Endothelial cell (in vitro differentiated cells): Measurements from ENCODE around the gene EHD2. TPM values are rescaled to one million over a fixed set of nuclear protein-coding genes. Genes with fewer than 3 reads are reported as not detected.

ENCODE experiments used
- DNase-seq: peaks from one replicate; pipeline ENCODE4 v3.0.0; 2021; ENCODE audit warnings: low spot score
- H3K27ac Mint-ChIP-seq: one replicate; pipeline ENCODE4 v1.8.0; 2021; ENCODE audit warnings: mixed read lengths, inconsistent platforms; ENCODE audit not compliant: unreplicated experiment
- H3K27me3 Mint-ChIP-seq: one replicate; pipeline ENCODE4 v1.8.0; 2021; ENCODE audit warnings: mild to moderate bottlenecking, moderate library complexity, mixed read lengths, inconsistent platforms; ENCODE audit not compliant: unreplicated experiment
- H3K36me3 Mint-ChIP-seq: one replicate; pipeline ENCODE4 v1.8.0; 2021; ENCODE audit warnings: mild to moderate bottlenecking, low read depth, mixed read lengths, inconsistent platforms; ENCODE audit not compliant: unreplicated experiment
- H3K4me1 Mint-ChIP-seq: one replicate; pipeline ENCODE4 v1.8.0; 2021; ENCODE audit warnings: mild to moderate bottlenecking, mixed read lengths, inconsistent platforms; ENCODE audit not compliant: unreplicated experiment
- H3K4me3 Mint-ChIP-seq: one replicate; pipeline ENCODE4 v1.8.0; 2021; ENCODE audit warnings: mild to moderate bottlenecking, mixed read lengths, inconsistent platforms; ENCODE audit not compliant: unreplicated experiment
- H3K9me3 Mint-ChIP-seq: one replicate; pipeline ENCODE4 v1.8.0; 2021; ENCODE audit warnings: mixed read lengths, inconsistent platforms; ENCODE audit not compliant: unreplicated experiment
- CTCF ChIP-seq: fragments of 200-600 bp; sonication (generic); IDR thresholded peaks from one replicate; pipeline ENCODE4 v1.5.0; 2021; ENCODE audit warnings: antibody characterized with exemption; ENCODE audit not compliant: unreplicated experiment
- total RNA-seq: library from RNA; stranded (reverse); fragmentation: NEBNext Ultra II Directional; extraction: Animal tissue kit (Norgen Biotek cat#: 25700); gene quantifications from one replicate; pipeline ENCODE4 v1.2.1, GENCODE V29; 2021; ENCODE audit not compliant: unreplicated experiment

Gene EHD2
- total RNA-seq, 1 donor from 2014 or later = 81.5 TPM

DNA sequence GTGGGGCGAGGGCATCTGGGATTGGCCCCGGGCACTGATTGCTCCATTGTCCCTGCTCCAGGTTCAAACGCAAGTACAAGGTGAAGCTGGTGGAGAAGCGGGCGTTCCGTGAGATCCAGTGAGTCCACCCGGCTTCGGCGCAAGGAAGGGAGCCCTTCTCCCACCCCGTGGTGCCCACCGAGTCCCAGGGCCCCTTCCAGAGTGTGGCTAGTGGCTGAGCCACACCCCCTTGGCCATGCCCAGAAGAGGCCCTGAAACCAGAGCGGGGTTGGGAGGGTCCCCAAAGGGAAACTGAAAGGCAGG lies 43.4 kb downstream of the EHD2 start:
- no peak for TF ChIP-seq CTCF
- no peak for DNase-seq
- H3K9me3 Mint-ChIP-seq = no peaks in the 10 kb centered on the region
- no peak overlapping the region for H3K4me3 Mint-ChIP-seq
- H3K27me3 Mint-ChIP-seq = peaks cover 14% of the 10 kb centered on the region
- H3K36me3 Mint-ChIP-seq = peaks cover 38% of the 10 kb centered on the region
- H3K27ac Mint-ChIP-seq = no peak overlapping the region
- no peaks in the 10 kb centered on the region for H3K4me1 Mint-ChIP-seq

- Mint-ChIP-seq H3K4me1 (no peaks in the 10 kb centered on the region), H3K27me3 (peaks cover 14% of the 10 kb centered on the region), H3K36me3 (peaks cover 38% of the 10 kb centered on the region), H3K9me3 (no peaks in the 10 kb centered on the region), H3K27ac (no peak overlapping the region), H3K4me3 (peak overlapping the region; percentile 42)
- no peak for DNase-seq
- no peak for TF ChIP-seq CTCF
Measured at GRCh38 chr19:47756953-47757608, 43.9 kb downstream of the EHD2 start.

DNA sequence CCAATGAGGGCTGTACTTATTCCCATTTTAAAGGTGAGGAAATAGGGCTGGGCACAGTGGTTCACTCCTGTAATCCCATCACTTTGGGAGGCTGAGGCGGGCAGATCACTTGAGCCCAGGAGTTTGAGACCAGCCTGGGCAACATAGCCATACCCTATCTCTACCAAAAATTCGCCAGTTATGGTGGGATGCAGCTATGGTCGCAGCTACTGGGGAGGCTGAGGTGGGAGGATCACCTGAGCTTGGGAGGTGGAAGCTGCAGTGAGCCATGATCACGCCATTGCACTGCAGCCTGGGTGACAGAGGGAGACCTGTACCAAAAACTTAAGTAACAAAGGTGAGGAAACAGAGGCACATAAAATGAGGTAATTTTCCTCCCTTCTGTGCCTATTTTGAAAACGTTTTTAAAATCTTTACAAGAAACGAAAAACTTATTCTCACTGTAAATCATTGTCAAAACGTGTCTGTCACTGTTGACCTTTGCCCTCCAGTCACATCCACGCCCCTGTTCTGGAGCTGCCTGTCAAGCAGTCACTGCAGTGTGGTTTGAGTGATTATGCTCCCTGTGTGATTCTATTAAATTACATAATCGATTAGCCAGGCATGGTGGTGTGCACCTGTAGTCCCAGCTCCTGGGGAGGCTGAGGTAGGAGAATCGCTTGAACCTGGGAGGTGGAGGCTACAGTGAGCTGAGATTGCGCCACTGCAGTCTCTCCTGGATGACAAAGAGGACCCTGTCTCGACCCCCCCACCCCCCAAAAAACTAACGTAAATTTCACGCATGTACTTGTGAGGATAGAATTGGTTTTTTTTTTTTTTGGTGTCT lies 44.6 kb downstream of the EHD2 start:
- TF ChIP-seq CTCF = no peak
- Mint-ChIP-seq H3K36me3 (peaks cover 38% of the 10 kb centered on the region), H3K4me1 (no peaks in the 10 kb centered on the region), H3K4me3 (peak overlapping the region; percentile 42), H3K27ac (no peak overlapping the region), H3K9me3 (no peaks in the 10 kb centered on the region), H3K27me3 (peaks cover 15% of the 10 kb centered on the region)
- DNase-seq = no peak

GRCh38 chr19:47758443-47758804 lies 45.2 kb downstream of the EHD2 start:
- Mint-ChIP-seq H3K36me3 (peaks cover 35% of the 10 kb centered on the region), H3K4me1 (no peaks in the 10 kb centered on the region), H3K27ac (no peak overlapping the region), H3K4me3 (no peak overlapping the region), H3K9me3 (no peaks in the 10 kb centered on the region), H3K27me3 (peaks cover 14% of the 10 kb centered on the region)
- TF ChIP-seq CTCF = no peak
- DNase-seq = no peak

- no peak for DNase-seq
- TF ChIP-seq CTCF = no peak
- Mint-ChIP-seq H3K9me3 (no peaks in the 10 kb centered on the region), H3K27ac (no peak overlapping the region), H3K27me3 (peaks cover 11% of the 10 kb centered on the region), H3K4me1 (no peaks in the 10 kb centered on the region), H3K4me3 (no peak overlapping the region), H3K36me3 (peaks cover 27% of the 10 kb centered on the region)
Measured at GRCh38 chr19:47760632-47760999, 47.4 kb downstream of the EHD2 start.
